Skeletal muscle tissue (tissue), 4 donors: ENCODE data around the gene HIPK1. TPM values are rescaled to one million over a fixed set of nuclear protein-coding genes. Genes with fewer than 3 reads are reported as not detected.

Source experiments
- H3K27ac ChIP-seq: one replicate; pipeline ENCODE4 v1.7.0; 2013; ENCODE audit warnings: mild to moderate bottlenecking, low read depth, low read length, inconsistent platforms
- H3K27me3 ChIP-seq, 3 donors: one replicate each; pipeline ENCODE4 v1.7.0; 2013; ENCODE audit warnings: low read length in 3 of 3; ENCODE audit not compliant: control insufficient read depth in 3 of 3, insufficient read depth in 3 of 3
- H3K36me3 ChIP-seq, 3 donors: one replicate each; pipeline ENCODE4 v1.7.0; 2013; ENCODE audit warnings: low read length in 3 of 3; ENCODE audit not compliant: control insufficient read depth in 3 of 3, insufficient read depth in 3 of 3
- H3K4me1 ChIP-seq, 3 donors: one replicate each; pipeline ENCODE4 v1.7.0; 2013; ENCODE audit warnings: low read length in 3 of 3, mild to moderate bottlenecking in 3 of 3; ENCODE audit not compliant: control insufficient read depth in 3 of 3, insufficient read depth in 3 of 3
- H3K4me3 ChIP-seq, 3 donors: one replicate each; pipeline ENCODE4 v1.7.0; 2013; ENCODE audit warnings: low read length in 3 of 3
- H3K9ac ChIP-seq, 3 donors: one replicate each; pipeline ENCODE4 v1.7.0; 2013; ENCODE audit warnings: low read length in 3 of 3, mild to moderate bottlenecking in 3 of 3, moderate library complexity in 2 of 3, low read depth in 1 of 3
- H3K9me3 ChIP-seq, 3 donors: one replicate each; pipeline ENCODE4 v1.7.0; 2013; ENCODE audit warnings: low read length in 3 of 3; ENCODE audit not compliant: control insufficient read depth in 3 of 3
- total RNA-seq: library from RNA; depleted of rRNA; stranded (reverse); fragments of >200 nt; gene quantifications from one replicate; pipeline ENCODE4 v1.2.3, GENCODE V29; 2014
- donor health status: Osteomylitis.

HIPK1 gene
- total RNA-seq, 1 donor from 2014 or later = 28.2 TPM

- Histone ChIP-seq H3K9ac (no peak overlapping the region), H3K4me1 (peaks cover 3 to 13% (median 5%) of the 10 kb centered on the region in 3 donors), H3K36me3 (no peaks in the 10 kb centered on the region), H3K9me3 (peaks cover 0 to 5% (median 5%) of the 10 kb centered on the region in 3 donors), H3K4me3 (no peak overlapping the region), H3K27me3 (no peaks in the 10 kb centered on the region), H3K27ac (peak overlapping the region; percentile 72)
Measured at GRCh38 chr1:113990530-113990929, 61.4 kb downstream of the HIPK1 start.

GRCh38 chr1:113990961-113991360 lies 61.8 kb downstream of the HIPK1 start:
- H3K9me3 ChIP-seq = peaks cover 0 to 6% (median 6%) of the 10 kb centered on the region in 3 donors
- H3K4me1 ChIP-seq = peaks cover 3 to 13% (median 5%) of the 10 kb centered on the region in 3 donors
- no peak overlapping the region for H3K4me3 ChIP-seq
- H3K36me3 ChIP-seq = no peaks in the 10 kb centered on the region
- no peaks in the 10 kb centered on the region for H3K27me3 ChIP-seq
- peak overlapping the region; percentile 72 for H3K27ac ChIP-seq
- H3K9ac ChIP-seq = no peak overlapping the region

- Histone ChIP-seq H3K4me1 (peaks cover 3 to 13% (median 5%) of the 10 kb centered on the region in 3 donors), H3K27me3 (no peaks in the 10 kb centered on the region), H3K27ac (peak overlapping the region; percentile 72), H3K9me3 (peaks cover 0 to 7% (median 6%) of the 10 kb centered on the region in 3 donors), H3K4me3 (no peak overlapping the region), H3K36me3 (no peaks in the 10 kb centered on the region), H3K9ac (no peak overlapping the region)
Measured at GRCh38 chr1:113991467-113991997, 62.4 kb downstream of the HIPK1 start.

GRCh38 chr1:113993072-113993471 lies 63.9 kb downstream of the HIPK1 start:
- Histone ChIP-seq H3K9me3 (peaks cover 0 to 7% (median 6%) of the 10 kb centered on the region in 3 donors), H3K27ac (no peak overlapping the region), H3K36me3 (no peaks in the 10 kb centered on the region), H3K4me3 (no peak overlapping the region), H3K4me1 (peaks cover 3 to 13% (median 5%) of the 10 kb centered on the region in 3 donors), H3K9ac (no peak overlapping the region), H3K27me3 (no peaks in the 10 kb centered on the region)

GRCh38 chr1:113993766-113994165 lies 64.6 kb downstream of the HIPK1 start:
- no peak overlapping the region for H3K27ac ChIP-seq
- H3K27me3 ChIP-seq = no peaks in the 10 kb centered on the region
- peaks cover 0 to 7% (median 6%) of the 10 kb centered on the region in 3 donors for H3K9me3 ChIP-seq
- H3K4me1 ChIP-seq = peaks cover 5 to 16% (median 6%) of the 10 kb centered on the region in 3 donors
- no peaks in the 10 kb centered on the region for H3K36me3 ChIP-seq
- no peak overlapping the region for H3K9ac ChIP-seq
- H3K4me3 ChIP-seq = no peak overlapping the region

- Histone ChIP-seq H3K9me3 (peaks cover 0 to 7% (median 6%) of the 10 kb centered on the region in 3 donors), H3K27ac (no peak overlapping the region), H3K4me1 (peaks cover 5 to 11% (median 6%) of the 10 kb centered on the region in 3 donors), H3K4me3 (no peak overlapping the region), H3K27me3 (no peaks in the 10 kb centered on the region), H3K9ac (no peak overlapping the region), H3K36me3 (no peaks in the 10 kb centered on the region)
Measured at GRCh38 chr1:113995382-113995781, 66.3 kb downstream of the HIPK1 start.

GRCh38 chr1:113998361-113998760 lies 69.2 kb downstream of the HIPK1 start:
- H3K4me1 ChIP-seq = peaks cover 2 to 7% (median 6%) of the 10 kb centered on the region in 3 donors
- H3K27ac ChIP-seq = no peak overlapping the region
- H3K9me3 ChIP-seq = peaks cover 0 to 7% (median 6%) of the 10 kb centered on the region in 3 donors
- no peaks in the 10 kb centered on the region for H3K27me3 ChIP-seq
- H3K9ac ChIP-seq = no peak overlapping the region
- no peaks in the 10 kb centered on the region for H3K36me3 ChIP-seq
- no peak overlapping the region for H3K4me3 ChIP-seq

GRCh38 chr1:113999233-113999632 lies 70.1 kb downstream of the HIPK1 start:
- Histone ChIP-seq H3K36me3 (no peaks in the 10 kb centered on the region), H3K4me1 (peaks cover 2 to 7% (median 6%) of the 10 kb centered on the region in 3 donors), H3K27ac (no peak overlapping the region), H3K9ac (no peak overlapping the region), H3K9me3 (peaks cover 0 to 6% (median 5%) of the 10 kb centered on the region in 3 donors), H3K4me3 (no peak overlapping the region), H3K27me3 (no peaks in the 10 kb centered on the region)

- Histone ChIP-seq H3K27ac (no peak overlapping the region), H3K9ac (no peak overlapping the region), H3K4me3 (no peak overlapping the region), H3K36me3 (no peaks in the 10 kb centered on the region), H3K9me3 (peaks cover 0 to 6% (median 5%) of the 10 kb centered on the region in 3 donors), H3K4me1 (peaks cover 2 to 7% (median 6%) of the 10 kb centered on the region in 3 donors), H3K27me3 (no peaks in the 10 kb centered on the region)
Measured at GRCh38 chr1:113999799-114000198, 70.7 kb downstream of the HIPK1 start.

GRCh38 chr1:114000406-114000805 lies 71.3 kb downstream of the HIPK1 start:
- peaks cover 2 to 7% (median 6%) of the 10 kb centered on the region in 3 donors for H3K4me1 ChIP-seq
- no peak overlapping the region for H3K4me3 ChIP-seq
- no peak overlapping the region for H3K27ac ChIP-seq
- no peak overlapping the region for H3K9ac ChIP-seq
- peaks cover 0 to 2% (median 2%) of the 10 kb centered on the region in 3 donors for H3K9me3 ChIP-seq
- no peaks in the 10 kb centered on the region for H3K36me3 ChIP-seq
- H3K27me3 ChIP-seq = no peaks in the 10 kb centered on the region
